Peyer's patch (tissue), 4 donors: ENCODE data around the gene CNTNAP2.

Experiments
- POLR2A ChIP-seq, 2 donors: fragments of 450-650 bp; IDR thresholded peaks; one replicate each; pipeline ENCODE4 v1.5.1; 2017; ENCODE audit warnings: antibody characterized with exemption in 2 of 2, mild to moderate bottlenecking in 2 of 2, moderate library complexity in 2 of 2
- TF ChIP-seq, protein P1 (sequence below), 6 experiments: fragments of 450-650 bp in 4 of 6; fragments of 200-600 bp in 2 of 6; sonication (generic) in 1 of 6; IDR thresholded peaks; one replicate each; pipeline ENCODE4 v1.5.1; 2017 to 2019; ENCODE audit warnings: antibody characterized with exemption in 6 of 6, mild to moderate bottlenecking in 3 of 6, moderate library complexity in 1 of 6

DNA sequence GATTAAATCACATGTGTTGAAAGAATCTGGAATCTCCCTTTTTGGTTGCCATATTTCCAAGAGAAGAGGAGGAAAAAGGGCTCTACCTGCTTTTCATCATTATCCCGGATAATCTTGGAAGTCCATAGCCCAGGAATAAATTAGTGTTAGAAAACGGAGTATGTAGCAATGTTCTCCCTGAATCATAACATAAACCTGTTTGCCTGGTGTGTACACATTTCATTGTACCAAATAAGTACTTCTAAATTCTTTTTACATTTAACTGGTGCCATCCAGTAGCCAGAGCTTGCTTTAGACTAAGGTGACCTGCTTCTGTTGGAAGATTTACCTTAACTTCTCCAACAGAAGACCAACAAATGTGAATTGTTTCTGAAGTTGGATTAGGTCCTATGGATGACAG, 2291.7 kb downstream of the CNTNAP2 start:
- TF ChIP-seq, protein P1, sequence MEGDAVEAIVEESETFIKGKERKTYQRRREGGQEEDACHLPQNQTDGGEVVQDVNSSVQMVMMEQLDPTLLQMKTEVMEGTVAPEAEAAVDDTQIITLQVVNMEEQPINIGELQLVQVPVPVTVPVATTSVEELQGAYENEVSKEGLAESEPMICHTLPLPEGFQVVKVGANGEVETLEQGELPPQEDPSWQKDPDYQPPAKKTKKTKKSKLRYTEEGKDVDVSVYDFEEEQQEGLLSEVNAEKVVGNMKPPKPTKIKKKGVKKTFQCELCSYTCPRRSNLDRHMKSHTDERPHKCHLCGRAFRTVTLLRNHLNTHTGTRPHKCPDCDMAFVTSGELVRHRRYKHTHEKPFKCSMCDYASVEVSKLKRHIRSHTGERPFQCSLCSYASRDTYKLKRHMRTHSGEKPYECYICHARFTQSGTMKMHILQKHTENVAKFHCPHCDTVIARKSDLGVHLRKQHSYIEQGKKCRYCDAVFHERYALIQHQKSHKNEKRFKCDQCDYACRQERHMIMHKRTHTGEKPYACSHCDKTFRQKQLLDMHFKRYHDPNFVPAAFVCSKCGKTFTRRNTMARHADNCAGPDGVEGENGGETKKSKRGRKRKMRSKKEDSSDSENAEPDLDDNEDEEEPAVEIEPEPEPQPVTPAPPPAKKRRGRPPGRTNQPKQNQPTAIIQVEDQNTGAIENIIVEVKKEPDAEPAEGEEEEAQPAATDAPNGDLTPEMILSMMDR (IDR thresholded peaks at IDR 0.05): no peak
- no peak for TF ChIP-seq POLR2A (IDR thresholded peaks at IDR 0.05)
